H7 (cell line): ENCODE measurements around the gene NLN. TPM values are rescaled to one million over a fixed set of nuclear protein-coding genes. Genes with fewer than 3 reads are reported as not detected.
"Not testable (repeated sequence)": the region's sequence is repeated elsewhere in the genome, so short reads cannot be mapped to it uniquely, and the experiment has no call there.

ENCODE experiments used
- DNase-seq: peaks from one replicate; pipeline ENCODE4 v3.0.0; 2012
- H3K27me3 ChIP-seq: 2 replicates; pipeline ENCODE4 v1.6.0; 2011; ENCODE audit warnings: mild to moderate bottlenecking, low read length; ENCODE audit not compliant: control insufficient read depth, insufficient read depth
- H3K36me3 ChIP-seq: replicated peaks from 2 replicates; pipeline ENCODE4 v1.5.1; 2011; ENCODE audit warnings: low read length; ENCODE audit not compliant: control insufficient read depth, insufficient read depth
- H3K4me3 ChIP-seq: 2 replicates; pipeline ENCODE4 v1.5.1; 2011; ENCODE audit warnings: low read depth, mild to moderate bottlenecking, control low read depth, low read length, moderate library complexity; ENCODE audit not compliant: insufficient read depth
- total RNA-seq: library from RNA; depleted of rRNA; stranded (reverse); fragments of >200 nt; shearing (Covaris generic); gene quantifications from 2 replicates; pipeline ENCODE4 v1.2.3, GENCODE V29; 2014

Gene NLN
- total RNA-seq, 1 experiment from 2014 or later = 121 TPM

GRCh38 chr5:65774346-65774745 lies 52.3 kb downstream of the NLN start:
- DNase-seq = no peak
- H3K27me3 ChIP-seq = no peaks in the 10 kb centered on the region
- peaks cover 7% of the 10 kb centered on the region for H3K36me3 ChIP-seq
- H3K4me3 ChIP-seq = no peak overlapping the region

- no peaks in the 10 kb centered on the region for H3K27me3 ChIP-seq
Observed at GRCh38 chr5:65775476-65775875, 53.5 kb downstream of the NLN start.

GRCh38 chr5:65776441-65777141 lies 54.6 kb downstream of the NLN start:
- no peak overlapping the region for H3K4me3 ChIP-seq
- DNase-seq = no peak
- no peaks in the 10 kb centered on the region for H3K27me3 ChIP-seq
- peaks cover 17% of the 10 kb centered on the region for H3K36me3 ChIP-seq

More at GRCh38 chr5:65775476-65775875, 53.5 kb downstream of the NLN start:
- Histone ChIP-seq H3K36me3 (peaks cover 12% of the 10 kb centered on the region), H3K4me3 (no peak overlapping the region)
- no peak for DNase-seq

- no peaks in the 10 kb centered on the region for H3K27me3 ChIP-seq
- no peak overlapping the region for H3K4me3 ChIP-seq
- H3K36me3 ChIP-seq = peaks cover 20% of the 10 kb centered on the region
- no peak for DNase-seq
Observed at GRCh38 chr5:65778126-65778525, 56.1 kb downstream of the NLN start.

- H3K27me3 ChIP-seq = no peaks in the 10 kb centered on the region
- H3K36me3 ChIP-seq = peaks cover 24% of the 10 kb centered on the region
- DNase-seq = no peak
- no peak overlapping the region for H3K4me3 ChIP-seq
Observed at GRCh38 chr5:65779643-65780042, 57.6 kb downstream of the NLN start.

- H3K4me3 ChIP-seq, DNase-seq, H3K27me3 ChIP-seq: not testable (repeated sequence)
- peaks cover 22% of the 10 kb centered on the region for H3K36me3 ChIP-seq
Observed at GRCh38 chr5:65788296-65788695, 66.3 kb downstream of the NLN start.

GRCh38 chr5:65790371-65791163 lies 68.6 kb downstream of the NLN start:
- DNase-seq = no peak
- H3K4me3 ChIP-seq = no peak overlapping the region
- peaks cover 23% of the 10 kb centered on the region for H3K36me3 ChIP-seq
- H3K27me3 ChIP-seq = no peaks in the 10 kb centered on the region

- Histone ChIP-seq H3K36me3 (peaks cover 16% of the 10 kb centered on the region), H3K27me3 (no peaks in the 10 kb centered on the region), H3K4me3 (no peak overlapping the region)
- DNase-seq = no peak
Observed at GRCh38 chr5:65791712-65792673, 70.0 kb downstream of the NLN start.

GRCh38 chr5:65796269-65796668 lies 74.3 kb downstream of the NLN start:
- DNase-seq = no peak
- H3K27me3 ChIP-seq = no peaks in the 10 kb centered on the region
- H3K36me3 ChIP-seq = peaks cover 16% of the 10 kb centered on the region
- H3K4me3 ChIP-seq = no peak overlapping the region

GRCh38 chr5:65796751-65797316 lies 74.8 kb downstream of the NLN start:
- DNase-seq = no peak
- Histone ChIP-seq H3K27me3 (no peaks in the 10 kb centered on the region), H3K4me3 (no peak overlapping the region), H3K36me3 (peaks cover 16% of the 10 kb centered on the region)

- H3K36me3 ChIP-seq = peaks cover 18% of the 10 kb centered on the region
- H3K4me3 ChIP-seq = no peak overlapping the region
- no peak for DNase-seq
- no peaks in the 10 kb centered on the region for H3K27me3 ChIP-seq
Observed at GRCh38 chr5:65797481-65797880, 75.5 kb downstream of the NLN start.

GRCh38 chr5:65799857-65800256 lies 77.9 kb downstream of the NLN start:
- H3K36me3 ChIP-seq = peaks cover 15% of the 10 kb centered on the region
- H3K4me3 ChIP-seq = no peak overlapping the region
- DNase-seq = no peak
- H3K27me3 ChIP-seq = no peaks in the 10 kb centered on the region

- DNase-seq = no peak
- Histone ChIP-seq H3K27me3 (no peaks in the 10 kb centered on the region), H3K36me3 (peaks cover 17% of the 10 kb centered on the region), H3K4me3 (no peak overlapping the region)
Observed at GRCh38 chr5:65800775-65801174, 78.8 kb downstream of the NLN start.

GRCh38 chr5:65801352-65801783 lies 79.4 kb downstream of the NLN start:
- Histone ChIP-seq H3K27me3 (no peaks in the 10 kb centered on the region), H3K36me3 (peaks cover 17% of the 10 kb centered on the region), H3K4me3 (no peak overlapping the region)
- peak; percentile 15 for DNase-seq
